ENCODE measurements around the gene TMEM120B.
"Not testable (repeated sequence)": the region's sequence is repeated elsewhere in the genome, so short reads cannot be mapped to it uniquely, and the experiment has no call there.

Gene TMEM120B

DNA sequence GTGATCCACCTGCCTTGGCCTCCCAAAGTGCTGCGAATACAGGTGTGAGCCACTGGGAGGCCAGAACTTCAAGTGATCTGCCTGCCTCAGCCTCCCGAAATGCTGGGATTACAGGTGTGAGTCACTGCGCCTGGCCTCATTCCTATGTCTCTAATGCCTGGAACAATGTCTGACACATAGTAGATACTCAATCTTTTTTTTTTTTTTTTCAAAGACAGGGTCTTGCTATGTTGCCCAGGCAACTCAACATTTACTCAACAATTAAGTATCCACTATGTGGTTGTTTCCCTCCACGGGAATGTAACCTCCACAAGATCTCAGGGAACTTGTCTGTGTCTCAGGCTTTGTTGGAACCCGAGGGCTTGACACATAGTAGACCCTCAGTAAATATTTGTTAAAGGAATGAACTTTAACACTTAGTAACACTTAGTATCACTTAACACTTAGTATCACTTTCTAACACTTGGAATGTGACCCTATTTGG lies 3.0 kb upstream of the TMEM120B start:
- no peak for DNase-seq

DNA sequence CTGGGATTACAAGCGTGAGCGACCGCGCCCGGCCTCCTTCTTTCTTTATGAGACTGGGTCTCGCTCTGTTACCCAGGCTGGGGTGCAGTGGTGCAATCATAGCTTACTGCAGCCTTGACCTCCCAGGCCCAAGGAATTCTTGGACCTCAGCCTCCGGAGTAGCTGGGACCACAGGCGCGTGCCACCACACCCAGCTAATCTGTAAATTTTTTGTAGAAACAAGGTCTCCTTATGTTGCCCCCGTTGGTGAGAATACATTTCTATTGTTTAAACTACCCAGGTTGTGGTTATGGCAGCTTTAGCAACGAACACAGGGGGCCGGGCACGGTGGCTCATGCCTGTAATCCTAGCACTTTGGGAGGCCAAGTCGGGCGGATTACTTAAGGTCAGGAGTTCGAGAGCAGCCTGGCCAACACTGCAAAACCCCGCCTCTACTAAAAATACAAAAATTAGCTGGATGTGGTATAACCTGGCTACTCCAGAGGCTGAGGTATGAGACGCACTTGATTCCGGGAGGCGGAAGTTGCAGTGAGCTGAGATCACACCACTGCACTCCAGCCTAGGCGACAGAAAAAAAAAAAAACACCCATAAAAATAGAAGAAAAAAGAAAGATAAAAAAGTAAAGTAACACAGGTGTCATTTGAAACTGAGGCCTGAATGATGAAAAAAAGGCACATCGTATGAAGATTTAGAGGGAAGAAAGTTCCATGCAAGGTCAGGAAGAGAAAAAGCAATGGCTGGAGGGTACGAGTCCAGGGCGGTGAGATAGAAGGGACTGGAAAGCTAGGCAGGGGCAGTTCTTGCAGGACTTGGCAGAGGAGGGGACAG lies 977 bp upstream of the TMEM120B start:
- DNase-seq: peak; percentile 18

GRCh38 chr12:121712190-121712460 lies 427 bp upstream of the TMEM120B start:
- DNase-seq: no peak

DNA sequence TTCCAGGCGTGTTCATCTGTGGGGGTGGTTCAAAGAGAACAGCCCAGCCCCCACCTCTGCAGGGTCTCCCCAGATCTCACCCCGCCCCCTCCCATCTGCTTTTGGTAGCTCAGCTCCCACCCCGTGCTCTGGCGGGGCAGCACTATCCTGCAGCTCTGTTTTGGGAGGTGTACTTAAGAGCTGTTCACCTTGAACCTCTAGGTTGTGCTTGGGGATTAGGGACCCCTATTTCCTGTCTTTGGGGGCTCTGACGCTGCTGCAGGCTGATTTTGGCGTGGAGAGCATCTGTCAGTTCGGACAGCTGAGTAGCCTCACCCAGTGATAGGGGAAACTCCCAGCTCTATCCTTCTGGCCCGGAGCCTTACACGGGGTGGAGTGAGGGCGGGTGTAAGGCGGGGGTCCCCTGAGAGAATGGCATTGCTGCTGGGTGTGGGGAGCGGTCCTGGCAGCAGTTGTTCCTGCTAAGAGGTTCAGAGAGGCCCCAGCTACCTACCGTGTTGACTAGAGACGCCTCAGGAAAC lies 765 bp downstream of the TMEM120B start:
- no peak for DNase-seq

DNA sequence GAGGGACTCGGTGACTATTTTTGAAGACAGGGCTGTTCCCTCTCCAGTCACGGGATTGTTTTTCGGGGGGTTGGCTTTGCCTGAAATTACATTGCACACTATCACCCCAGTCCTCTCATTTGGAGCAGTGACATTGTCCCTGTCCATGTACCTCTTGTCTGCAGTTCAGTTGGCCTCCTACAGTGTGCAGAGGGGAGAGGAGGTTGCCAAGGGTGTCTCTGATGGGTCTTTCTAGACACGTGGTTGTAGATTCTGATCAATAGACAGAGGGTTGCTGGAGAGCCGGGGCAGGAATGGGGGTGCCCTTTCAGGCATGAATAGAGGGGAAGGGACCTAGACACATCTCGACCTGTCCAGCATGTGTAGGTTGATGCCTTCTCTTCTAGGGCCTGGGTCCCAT lies 1.2 kb downstream of the TMEM120B start:
- DNase-seq: no peak

GRCh38 chr12:121715055-121715454 lies 2.5 kb downstream of the TMEM120B start:
- DNase-seq: not testable (repeated sequence)

DNA sequence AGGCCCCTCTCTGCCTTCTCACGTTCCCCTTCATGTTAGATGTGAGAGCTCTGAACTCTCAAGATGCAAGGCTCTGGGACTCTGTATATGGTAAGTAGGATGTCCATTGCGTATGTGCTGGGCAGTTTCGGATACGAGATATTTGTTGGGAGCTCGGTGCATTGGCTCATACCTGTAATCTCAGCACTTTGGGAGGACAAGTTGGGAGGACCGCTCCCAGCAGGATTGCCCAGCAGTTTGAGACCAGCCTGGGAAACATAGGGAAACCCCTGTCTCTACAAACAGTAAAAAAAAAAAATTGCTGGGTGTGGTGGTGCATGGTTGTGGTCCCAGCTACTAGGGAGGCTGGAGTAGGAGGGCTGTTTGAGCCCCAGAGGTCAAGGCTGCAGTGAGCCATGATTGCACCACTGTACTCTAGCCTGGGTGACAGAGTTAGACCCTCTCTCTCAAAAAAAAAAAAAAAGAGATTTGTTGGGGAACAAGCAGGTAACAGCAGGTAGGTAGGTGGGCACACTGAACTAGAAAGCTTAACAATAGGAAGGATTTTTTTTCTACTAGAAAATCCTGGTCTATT lies 3.4 kb downstream of the TMEM120B start:
- no peak for DNase-seq

GRCh38 chr12:121717041-121717699 lies 4.6 kb downstream of the TMEM120B start:
- DNase-seq: no peak

GRCh38 chr12:121718653-121719239 lies 6.2 kb downstream of the TMEM120B start:
- peak; percentile 12 for DNase-seq

DNA sequence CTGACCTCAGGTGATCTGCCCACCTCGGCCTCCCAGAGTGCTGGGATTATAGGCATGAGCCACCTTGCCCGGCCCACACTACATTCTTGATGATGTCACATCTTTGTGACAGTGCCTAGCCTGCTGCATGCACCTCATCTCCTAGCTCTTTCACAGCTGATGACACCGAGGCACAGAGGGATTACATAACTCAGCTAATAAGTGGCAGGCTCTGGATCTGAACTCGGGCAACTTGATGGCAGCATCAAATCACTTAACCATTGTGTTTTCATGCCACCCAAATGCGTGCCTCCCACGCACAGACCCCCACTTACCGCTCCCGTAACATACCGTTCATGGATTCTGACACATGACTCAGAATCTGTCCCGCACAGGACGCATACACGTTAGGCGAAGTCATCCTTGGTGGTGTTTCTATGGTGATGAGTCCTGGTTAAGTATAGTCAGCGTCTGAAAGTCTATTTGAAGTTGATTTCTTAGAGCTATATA lies 7.4 kb downstream of the TMEM120B start:
- DNase-seq: no peak

- DNase-seq: no peak
Observed at GRCh38 chr12:121720762-121721161, 8.2 kb downstream of the TMEM120B start.

DNA sequence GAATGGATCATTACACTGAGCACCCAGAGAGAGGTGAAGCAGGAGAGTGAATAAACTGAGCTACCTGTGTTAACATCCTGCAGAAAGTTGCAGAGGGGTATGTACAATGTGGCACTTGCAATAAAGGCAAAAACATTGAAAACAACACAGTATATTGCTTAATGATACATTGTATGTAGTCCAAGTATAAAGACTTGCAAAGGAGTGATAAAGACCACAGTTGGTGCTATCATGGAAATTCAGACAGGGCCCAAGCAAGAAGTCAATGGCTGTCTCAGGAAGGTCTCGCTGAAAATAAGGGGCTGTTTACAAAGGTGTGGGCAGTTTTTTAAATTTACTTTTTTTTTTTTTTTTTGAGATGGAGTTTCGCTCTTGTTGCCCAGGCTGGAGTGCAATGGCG lies 10.0 kb downstream of the TMEM120B start:
- DNase-seq: no peak

DNA sequence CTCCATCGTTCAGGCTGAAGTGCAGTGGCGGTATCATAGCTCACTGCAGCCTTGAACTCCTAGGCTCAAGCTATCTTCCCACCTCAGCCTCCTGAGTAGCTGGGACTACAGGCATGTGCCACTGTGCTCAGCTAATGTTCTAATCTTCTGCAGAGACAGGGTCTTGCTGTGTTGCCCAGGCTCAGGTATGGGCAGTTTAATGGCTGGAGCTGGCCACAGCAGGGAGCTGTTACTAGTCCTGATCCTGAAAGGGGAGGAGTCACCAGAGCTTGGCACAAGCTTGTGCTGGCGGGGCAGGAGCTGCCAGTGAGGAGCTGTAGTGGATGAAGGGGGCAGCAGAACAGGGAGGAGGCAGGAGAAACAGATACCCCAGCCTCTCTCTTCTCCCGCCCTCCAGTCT lies 10.6 kb downstream of the TMEM120B start:
- DNase-seq: no peak

GRCh38 chr12:121724925-121725324 lies 12.4 kb downstream of the TMEM120B start:
- no peak for DNase-seq

DNA sequence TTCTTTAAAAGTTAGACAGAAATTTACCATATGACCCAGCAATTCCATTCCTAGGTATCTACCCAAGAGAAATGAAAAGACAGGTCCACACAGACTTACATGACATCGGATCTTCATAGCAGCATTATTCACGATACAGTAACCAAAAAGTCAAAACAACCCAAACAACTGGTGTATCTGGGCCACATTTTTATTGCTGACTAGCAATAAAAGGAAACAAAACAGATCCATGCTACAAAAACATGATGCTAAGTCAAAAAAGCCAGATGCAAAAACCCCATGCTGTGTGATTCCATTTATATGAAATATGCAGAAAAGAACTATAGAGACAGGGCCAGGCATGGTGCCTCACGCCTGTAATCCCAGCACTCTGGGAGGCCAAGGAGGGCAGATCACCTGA lies 12.9 kb downstream of the TMEM120B start:
- DNase-seq: no peak

DNA sequence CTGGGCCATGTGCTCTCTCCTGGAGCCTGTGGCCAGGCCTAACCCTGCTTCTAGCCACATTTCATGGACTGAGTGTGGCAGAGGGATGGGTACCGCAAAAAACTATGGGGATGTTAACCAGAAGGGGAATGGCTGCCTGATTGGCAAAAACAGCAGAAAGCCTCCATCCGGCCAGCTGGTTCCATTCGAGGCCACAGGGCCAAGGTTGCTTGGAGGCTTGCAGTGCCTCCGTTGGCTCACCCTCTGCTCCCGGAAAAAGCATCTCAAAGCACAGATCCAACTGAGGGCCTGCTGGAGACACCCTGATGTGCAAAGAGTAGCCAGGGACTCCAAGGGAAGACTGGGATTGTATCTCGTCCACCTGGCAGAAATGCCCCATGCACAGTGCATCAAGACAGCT lies 16.5 kb downstream of the TMEM120B start:
- DNase-seq: no peak

- DNase-seq: no peak
Observed at GRCh38 chr12:121731473-121731872, 18.9 kb downstream of the TMEM120B start.

- DNase-seq: no peak
Observed at GRCh38 chr12:121733849-121734248, 21.3 kb downstream of the TMEM120B start.

- no peak for DNase-seq
Observed at GRCh38 chr12:121738340-121738858, 25.8 kb downstream of the TMEM120B start.

DNA sequence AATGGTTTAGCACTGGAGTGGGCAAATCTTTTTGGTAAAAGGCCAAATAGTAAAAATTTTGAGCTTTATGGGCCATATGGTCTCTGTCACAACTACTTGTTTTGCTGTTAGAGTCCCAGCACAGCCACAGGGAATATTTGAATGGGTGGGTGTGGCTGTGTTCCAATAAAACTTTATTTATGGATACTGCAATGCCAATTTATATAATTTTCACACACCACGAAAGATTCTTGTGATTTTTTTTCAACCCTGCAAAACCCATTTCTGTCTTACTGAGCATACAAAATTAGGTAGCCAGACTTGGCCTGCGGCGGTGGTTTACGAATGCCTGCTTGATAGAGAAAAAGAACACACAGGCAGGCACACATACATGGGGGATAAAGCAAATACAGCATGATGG lies 28.3 kb downstream of the TMEM120B start:
- no peak for DNase-seq

- no peak for DNase-seq
Observed at GRCh38 chr12:121741743-121742142, 29.2 kb downstream of the TMEM120B start.

GRCh38 chr12:121745545-121745944 lies 33.0 kb downstream of the TMEM120B start:
- not testable (repeated sequence) for DNase-seq

DNA sequence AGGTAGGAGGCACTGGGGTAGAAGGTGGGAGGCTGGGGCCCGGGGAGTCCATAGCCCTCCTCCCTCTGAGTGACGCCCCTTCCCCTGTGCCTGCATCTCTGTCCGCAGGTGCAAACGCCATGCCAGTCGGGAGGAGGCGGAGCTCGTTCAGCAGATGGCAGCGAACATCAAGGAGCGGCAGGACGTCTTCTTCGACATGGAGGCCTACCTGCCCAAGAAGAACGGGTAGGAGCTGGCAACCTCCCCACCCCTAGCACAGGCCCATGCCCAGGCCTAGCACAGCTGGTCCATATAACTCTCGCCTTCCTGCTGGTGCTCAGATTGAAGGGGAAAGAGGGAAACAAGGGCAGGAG lies 35.6 kb downstream of the TMEM120B start:
- no peak for DNase-seq
